ENCODE data around the gene ABHD16A.

ABHD16A gene

DNA sequence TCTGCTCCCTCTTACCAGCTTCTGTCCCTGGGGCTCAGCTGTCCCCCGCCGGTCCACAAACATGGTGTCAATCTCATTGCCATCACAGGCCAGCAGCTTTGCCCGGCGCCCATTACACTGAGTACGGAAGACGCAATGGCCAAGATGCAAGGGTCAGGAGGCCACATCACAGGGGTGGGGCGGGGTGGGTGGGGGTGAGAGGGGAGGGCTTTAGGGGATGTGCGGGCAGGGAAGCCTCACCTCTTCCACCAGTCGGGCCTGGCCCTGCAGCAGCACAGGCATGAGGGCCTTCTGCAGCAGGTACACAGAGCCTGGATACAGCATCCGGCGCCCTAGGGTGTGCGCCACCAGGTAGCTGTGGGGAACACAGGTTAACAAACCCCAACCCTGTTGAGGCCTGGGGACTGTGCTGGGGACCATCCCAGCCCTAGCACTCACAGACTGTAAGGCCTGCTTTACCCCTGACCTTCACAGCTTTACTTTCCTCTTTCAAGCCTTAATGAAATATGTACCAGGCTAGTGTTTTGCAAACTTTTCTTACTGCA is 11.5 kb downstream of the ABHD16A start:
- Mint-ChIP-seq H3K36me3 (ENCODE audit: low read depth) (peaks cover 34% of the 10 kb centered on the region), H3K27ac (no peak overlapping the region), H3K9me3 (no peaks in the 10 kb centered on the region)

DNA sequence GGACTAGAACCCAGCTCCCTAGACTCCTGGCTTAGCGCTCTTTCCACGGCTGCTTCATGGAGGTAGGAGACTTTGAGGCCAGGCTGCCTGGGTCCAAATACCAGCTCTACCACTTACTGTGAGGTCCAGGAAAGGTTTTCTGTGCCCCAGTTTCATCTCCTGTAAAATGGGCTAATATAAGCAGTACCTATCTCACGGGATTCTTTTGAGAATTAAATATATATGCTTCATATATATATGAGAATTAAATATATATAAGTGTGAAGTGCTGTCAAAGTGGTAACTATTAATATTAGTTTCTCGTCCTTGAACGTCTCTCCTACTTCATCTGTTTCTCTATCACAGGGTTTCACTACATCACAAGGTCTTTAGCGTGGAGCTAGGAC is 12.1 kb downstream of the ABHD16A start:
- no peaks in the 10 kb centered on the region for H3K9me3 Mint-ChIP-seq
- H3K4me3 Mint-ChIP-seq, result no peak overlapping the region
- peaks cover 36% of the 10 kb centered on the region for H3K36me3 Mint-ChIP-seq (ENCODE audit: low read depth)
- H3K27ac Mint-ChIP-seq, result no peak overlapping the region
- H3K27me3 Mint-ChIP-seq (ENCODE audit: low read depth), result no peaks in the 10 kb centered on the region
- no peaks in the 10 kb centered on the region for H3K4me1 Mint-ChIP-seq (ENCODE audit: low read depth)

More for the DNA sequence above, 11.5 kb downstream of the ABHD16A start:
- Mint-ChIP-seq H3K27me3 (ENCODE audit: low read depth) (no peaks in the 10 kb centered on the region), H3K4me1 (ENCODE audit: low read depth) (no peaks in the 10 kb centered on the region), H3K4me3 (no peak overlapping the region)

DNA sequence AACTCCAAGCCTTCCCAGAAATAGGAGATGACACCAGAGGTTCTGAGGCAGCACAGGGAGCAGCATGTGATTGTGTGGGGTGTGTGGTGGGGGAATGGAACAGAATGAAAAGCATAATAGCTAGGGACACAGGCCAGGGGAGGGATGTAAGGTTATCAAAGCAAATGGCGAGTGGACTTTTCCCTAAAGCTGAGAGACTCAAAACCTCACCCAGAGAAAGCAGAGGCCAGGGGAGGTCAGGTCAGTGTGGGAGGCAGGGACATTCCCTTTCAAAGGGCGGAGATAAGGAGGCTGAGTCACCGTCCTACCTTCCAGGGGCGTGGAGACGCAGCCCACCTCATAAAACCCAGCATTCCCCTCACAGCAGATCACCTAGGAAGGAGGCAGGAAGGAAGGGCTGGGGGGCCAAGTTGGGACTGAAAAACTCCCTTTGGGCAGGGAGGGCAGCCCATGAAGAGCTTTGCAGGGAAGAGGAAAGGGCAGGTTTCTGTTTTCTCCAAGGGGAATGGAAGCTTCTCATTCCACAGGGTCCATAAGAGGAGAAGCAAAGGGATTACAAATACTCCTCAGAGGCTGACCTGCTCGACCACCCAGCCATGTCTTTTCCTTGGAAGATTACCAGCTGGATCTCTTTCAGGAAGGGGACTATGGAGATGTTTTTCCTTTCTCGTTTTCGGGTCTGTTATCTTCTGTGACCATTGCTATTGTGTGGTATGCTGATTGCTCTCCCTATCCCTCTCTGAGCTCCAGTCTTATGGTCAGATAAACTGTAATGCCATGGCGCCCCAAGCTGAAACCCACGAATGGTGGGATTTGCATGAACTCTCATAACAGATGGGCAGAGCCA is 12.7 kb downstream of the ABHD16A start:
- no peaks in the 10 kb centered on the region for H3K4me1 Mint-ChIP-seq (ENCODE audit: low read depth)
- no peaks in the 10 kb centered on the region for H3K27me3 Mint-ChIP-seq (ENCODE audit: low read depth)
- no peak overlapping the region for H3K27ac Mint-ChIP-seq
- peaks cover 38% of the 10 kb centered on the region for H3K36me3 Mint-ChIP-seq (ENCODE audit: low read depth)
- H3K9me3 Mint-ChIP-seq, result no peaks in the 10 kb centered on the region
- H3K4me3 Mint-ChIP-seq, result no peak overlapping the region

DNA sequence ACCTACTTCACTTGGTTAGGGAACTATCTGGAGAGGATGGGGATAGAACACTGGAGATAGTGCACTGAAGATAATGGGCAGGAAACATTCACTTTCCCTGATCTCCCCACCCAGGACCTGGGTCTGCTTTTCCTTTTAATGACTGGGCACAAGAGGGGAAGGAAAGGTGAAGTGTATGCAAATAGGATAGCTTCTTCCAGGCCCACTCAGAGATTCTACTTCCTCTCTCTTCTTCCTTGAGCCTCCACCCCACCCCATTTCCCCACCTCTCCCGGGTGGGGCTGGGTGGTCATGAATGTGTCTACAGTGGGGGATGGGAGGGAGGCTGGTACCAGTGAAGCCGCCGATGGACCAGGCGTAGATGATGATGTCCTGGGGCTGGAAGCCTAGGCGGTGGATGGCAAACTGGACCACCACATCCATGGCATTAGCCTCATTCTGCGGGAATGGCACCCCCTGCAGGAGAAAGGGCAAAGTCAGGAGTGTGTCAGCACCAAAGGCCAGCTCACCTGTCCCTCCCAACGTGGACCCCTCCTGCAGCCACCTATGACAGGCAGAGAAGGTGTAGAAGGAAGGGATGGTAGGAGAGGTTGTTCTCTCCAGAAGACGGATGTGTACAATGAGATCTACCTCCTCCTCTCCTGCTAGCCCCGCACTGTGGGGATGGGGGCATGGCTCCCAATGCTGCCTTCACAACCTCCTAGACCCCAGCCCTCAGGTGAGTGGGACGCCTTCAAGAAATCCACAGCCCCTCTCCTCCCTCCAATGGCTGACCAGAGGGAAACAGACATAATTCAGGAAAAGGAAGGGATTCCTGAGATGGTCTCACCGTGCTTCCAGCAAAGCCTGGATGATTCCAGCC is 13.6 kb downstream of the ABHD16A start:
- no peaks in the 10 kb centered on the region for H3K27me3 Mint-ChIP-seq (ENCODE audit: low read depth)
- no peak overlapping the region for H3K27ac Mint-ChIP-seq
- H3K4me3 Mint-ChIP-seq, result no peak overlapping the region
- peaks cover 38% of the 10 kb centered on the region for H3K36me3 Mint-ChIP-seq (ENCODE audit: low read depth)
- H3K4me1 Mint-ChIP-seq (ENCODE audit: low read depth), result no peaks in the 10 kb centered on the region
- H3K9me3 Mint-ChIP-seq, result no peaks in the 10 kb centered on the region

DNA sequence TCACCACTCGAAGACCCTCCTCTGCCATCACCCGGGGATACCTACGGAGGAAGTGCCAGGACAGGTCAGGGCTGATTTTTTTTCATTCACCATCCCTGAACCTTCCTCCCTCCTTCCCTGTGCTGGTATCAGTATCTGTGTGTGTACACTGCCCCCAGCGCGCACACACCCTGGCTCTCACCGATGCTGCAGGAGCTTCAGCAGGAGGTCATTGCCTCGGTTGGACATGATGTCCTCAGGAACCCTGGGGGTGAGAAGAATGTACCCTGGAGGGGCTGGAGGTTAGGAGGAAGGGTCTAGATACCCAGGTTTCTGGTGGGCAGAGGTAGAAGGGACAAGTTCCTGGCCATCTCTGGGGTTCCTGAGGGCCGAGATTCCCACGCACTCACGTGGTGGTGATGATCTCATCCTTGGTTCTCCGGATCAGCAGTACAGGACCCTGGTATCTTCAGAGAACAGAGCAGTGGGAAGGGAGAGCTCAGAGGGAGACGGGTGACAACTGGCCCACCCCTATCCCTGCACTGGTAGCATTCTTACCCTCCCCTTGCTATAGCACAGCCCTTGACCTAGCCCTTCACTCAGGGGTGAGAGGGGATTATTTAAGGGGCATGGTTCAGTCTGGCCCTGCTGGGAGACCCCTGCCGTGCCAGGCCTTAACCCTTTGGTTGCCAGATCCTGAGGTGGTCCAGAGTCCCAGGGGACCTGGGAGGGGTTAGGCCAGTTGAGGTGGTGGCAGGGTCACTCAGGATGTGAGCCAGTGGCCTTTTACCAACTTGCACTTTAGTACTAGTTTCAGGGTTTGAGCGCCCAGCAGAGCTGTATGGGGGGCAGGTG is 15.0 kb downstream of the ABHD16A start:
- no peaks in the 10 kb centered on the region for H3K4me1 Mint-ChIP-seq (ENCODE audit: low read depth)
- H3K4me3 Mint-ChIP-seq, result no peak overlapping the region
- H3K9me3 Mint-ChIP-seq, result no peaks in the 10 kb centered on the region
- H3K27ac Mint-ChIP-seq, result no peak overlapping the region
- no peaks in the 10 kb centered on the region for H3K27me3 Mint-ChIP-seq (ENCODE audit: low read depth)
- H3K36me3 Mint-ChIP-seq (ENCODE audit: low read depth), result peaks cover 37% of the 10 kb centered on the region

DNA sequence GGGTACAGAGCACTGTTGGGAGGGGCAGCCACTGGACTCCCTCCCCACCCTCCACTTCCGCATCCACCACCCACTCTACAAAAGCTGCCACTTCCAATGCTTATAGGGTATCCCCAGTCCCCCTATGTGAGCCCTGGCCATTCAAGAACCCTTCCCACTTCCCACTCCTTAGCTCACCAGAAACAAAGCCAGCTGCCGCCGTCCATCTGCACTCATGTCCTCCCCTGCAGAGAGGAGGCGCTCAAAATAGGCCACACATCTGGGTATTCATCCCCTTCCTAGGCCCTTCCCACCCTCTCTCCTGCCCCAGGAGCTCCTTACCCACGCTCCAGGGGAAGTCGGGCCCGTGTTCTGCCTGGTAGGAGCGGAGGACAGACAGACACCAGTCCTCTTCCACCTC is 15.8 kb downstream of the ABHD16A start:
- H3K4me3 Mint-ChIP-seq, result no peak overlapping the region
- no peaks in the 10 kb centered on the region for H3K27me3 Mint-ChIP-seq (ENCODE audit: low read depth)
- H3K36me3 Mint-ChIP-seq (ENCODE audit: low read depth), result peaks cover 31% of the 10 kb centered on the region
- H3K4me1 Mint-ChIP-seq (ENCODE audit: low read depth), result no peaks in the 10 kb centered on the region
- H3K9me3 Mint-ChIP-seq, result no peaks in the 10 kb centered on the region
- H3K27ac Mint-ChIP-seq, result no peak overlapping the region

DNA sequence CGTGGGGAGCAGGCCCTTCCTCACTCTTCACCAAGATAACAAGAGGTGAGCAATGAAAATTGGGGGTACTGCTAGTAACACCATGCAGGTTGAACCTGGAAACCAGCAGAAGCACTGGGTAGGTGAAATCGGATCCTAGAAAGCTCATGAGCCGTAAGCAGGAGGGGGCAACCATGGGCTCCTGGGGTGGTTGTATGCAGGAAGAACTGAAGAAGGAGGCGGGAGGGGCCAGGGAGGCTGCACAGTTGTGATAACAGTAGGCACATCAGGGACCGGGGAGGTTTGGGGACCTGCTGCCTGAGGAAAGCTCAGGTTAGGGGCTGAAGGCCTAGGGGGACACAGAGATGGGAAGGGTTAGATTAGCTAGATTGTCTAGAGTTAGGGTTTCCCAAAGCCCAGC is 16.6 kb downstream of the ABHD16A start:
- peaks cover 31% of the 10 kb centered on the region for H3K36me3 Mint-ChIP-seq (ENCODE audit: low read depth)
- H3K9me3 Mint-ChIP-seq, result no peaks in the 10 kb centered on the region
- peaks cover 1% of the 10 kb centered on the region for H3K4me1 Mint-ChIP-seq (ENCODE audit: low read depth)
- H3K27me3 Mint-ChIP-seq (ENCODE audit: low read depth), result no peaks in the 10 kb centered on the region
- no peak overlapping the region for H3K4me3 Mint-ChIP-seq
- no peak overlapping the region for H3K27ac Mint-ChIP-seq

DNA sequence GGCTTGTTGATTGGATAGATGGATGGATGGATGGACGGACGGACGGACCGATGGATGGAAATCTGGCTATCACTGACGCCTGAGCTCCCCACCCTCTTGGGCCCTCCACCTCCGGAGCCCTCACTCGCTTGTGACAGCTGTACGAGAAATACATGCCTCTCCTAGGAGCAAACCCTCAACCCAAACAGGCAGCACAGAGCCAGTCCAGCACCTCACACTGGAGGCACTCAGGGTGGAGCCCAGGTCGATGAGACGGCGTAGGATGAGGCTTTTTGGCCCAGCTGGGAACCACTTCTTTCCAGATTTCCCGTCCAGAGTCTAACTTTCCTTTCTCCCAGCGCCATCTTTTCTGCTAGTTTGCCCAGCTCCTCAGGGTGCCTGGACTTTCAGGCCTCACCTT is 19.5 kb downstream of the ABHD16A start:
- H3K4me3 Mint-ChIP-seq, result no peak overlapping the region
- no peaks in the 10 kb centered on the region for H3K27me3 Mint-ChIP-seq (ENCODE audit: low read depth)
- no peak overlapping the region for H3K27ac Mint-ChIP-seq
- peaks cover 19% of the 10 kb centered on the region for H3K36me3 Mint-ChIP-seq (ENCODE audit: low read depth)
- H3K4me1 Mint-ChIP-seq (ENCODE audit: low read depth), result peaks cover 18% of the 10 kb centered on the region
- no peaks in the 10 kb centered on the region for H3K9me3 Mint-ChIP-seq

DNA sequence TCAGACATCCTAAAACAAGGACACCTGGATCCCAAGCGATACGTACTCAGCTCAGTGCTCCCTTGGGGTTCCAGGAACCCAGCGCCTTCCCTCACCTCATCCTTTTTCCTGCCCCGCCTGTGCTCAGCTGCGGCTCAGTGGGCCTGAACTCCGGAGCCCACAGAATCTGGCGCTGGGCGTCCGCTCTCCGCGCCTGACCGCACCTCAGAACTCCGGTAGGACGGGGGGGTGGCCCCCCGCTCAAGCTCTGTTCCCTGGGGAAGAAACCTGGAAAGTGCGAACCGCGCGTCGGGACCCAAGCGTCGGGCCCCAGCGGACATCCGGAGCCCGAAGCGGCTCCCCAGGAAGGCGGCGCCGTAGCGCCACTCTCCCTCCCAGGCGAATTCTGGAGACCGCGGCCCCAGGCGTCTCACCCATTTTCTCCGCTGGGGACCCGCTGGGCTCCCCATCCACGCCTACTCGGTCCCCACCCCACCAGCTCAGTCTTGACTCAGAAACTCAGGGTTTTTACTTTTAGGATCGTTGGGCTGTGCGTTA is 21.9 kb downstream of the ABHD16A start:
- Mint-ChIP-seq H3K27ac (peak overlapping the region; percentile 76), H3K4me3 (peak overlapping the region; percentile 81), H3K9me3 (no peaks in the 10 kb centered on the region), H3K36me3 (ENCODE audit: low read depth) (peaks cover 8% of the 10 kb centered on the region), H3K4me1 (ENCODE audit: low read depth) (peaks cover 24% of the 10 kb centered on the region), H3K27me3 (ENCODE audit: low read depth) (no peaks in the 10 kb centered on the region)

DNA sequence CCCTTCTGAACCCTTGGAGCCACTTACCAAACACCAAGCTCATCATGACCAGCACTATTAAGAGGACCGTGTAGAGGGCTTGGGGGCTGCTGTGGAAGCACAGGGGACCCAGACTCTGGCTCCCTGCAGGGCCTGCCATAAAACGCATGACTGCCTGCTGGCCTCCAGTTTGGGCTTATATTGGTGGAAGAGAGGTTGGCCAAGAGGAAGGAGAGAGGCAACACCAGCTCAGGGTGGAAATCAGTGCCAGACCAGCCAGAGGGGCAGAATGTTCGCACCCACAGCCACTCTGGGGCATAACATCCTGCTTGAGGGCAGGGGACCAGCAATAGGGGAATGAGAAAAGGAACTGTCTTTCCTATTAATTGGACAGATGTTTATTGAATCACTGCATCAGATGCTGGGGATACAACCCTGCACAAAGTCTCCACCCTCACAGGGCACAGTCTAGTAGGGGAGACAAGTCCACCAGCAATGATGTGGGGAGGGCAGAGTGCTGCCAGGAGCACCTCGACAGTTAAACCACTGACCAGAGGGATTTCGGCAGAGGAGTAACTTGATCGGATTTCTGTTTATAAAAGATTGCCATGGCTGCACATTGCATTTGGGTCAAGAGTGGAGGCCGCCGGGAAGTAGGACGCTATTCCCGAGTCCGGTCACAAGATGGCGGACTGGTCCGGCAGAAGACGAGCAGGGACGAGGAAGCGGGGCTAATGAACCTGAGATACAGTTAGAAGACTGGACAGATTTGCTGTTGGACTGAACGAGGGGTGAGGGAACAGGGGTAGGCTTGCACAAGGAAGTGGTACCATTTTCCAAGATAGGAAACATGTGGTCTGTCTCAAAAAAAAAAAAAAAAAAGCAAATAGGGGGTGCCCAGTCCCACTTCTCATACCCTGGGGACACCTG is 22.6 kb downstream of the ABHD16A start, which contains the start of gene LY6G5C:
Gene LY6G5C, minus strand, starts transcription at position 842 of the 909 bp plus-strand sequence. Its CDS starts 694 bp downstream, at position 148.
- peaks cover 5% of the 10 kb centered on the region for H3K36me3 Mint-ChIP-seq (ENCODE audit: low read depth)
- H3K4me3 Mint-ChIP-seq, result peak within 1 kb of the TSS; percentile 81
- H3K27ac Mint-ChIP-seq, result peak within 1 kb of the TSS; percentile 76
- no peaks in the 10 kb centered on the region for H3K9me3 Mint-ChIP-seq
- H3K4me1 Mint-ChIP-seq (ENCODE audit: low read depth), result peaks cover 24% of the 10 kb centered on the region
- no peaks in the 10 kb centered on the region for H3K27me3 Mint-ChIP-seq (ENCODE audit: low read depth)

DNA sequence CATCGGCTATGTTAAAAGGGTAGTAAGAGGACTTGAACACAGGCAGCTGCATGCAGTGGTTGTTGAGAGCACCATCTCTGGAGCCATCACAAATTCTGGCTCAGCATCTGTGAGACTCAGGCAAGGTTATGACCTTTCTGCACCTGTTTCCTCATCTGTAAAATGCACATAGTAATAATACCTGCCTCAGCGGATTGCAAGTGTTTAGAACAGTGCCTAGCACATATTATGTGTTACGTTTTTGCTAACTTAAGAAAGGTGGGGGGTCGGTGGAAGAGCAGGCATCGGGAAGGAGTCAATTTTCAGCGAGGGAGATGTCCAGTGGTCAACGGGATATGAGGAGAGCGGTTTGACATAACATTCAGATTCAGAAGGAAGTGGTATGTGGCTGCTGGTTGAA is 25.2 kb downstream of the ABHD16A start:
- H3K4me1 Mint-ChIP-seq (ENCODE audit: low read depth), result peaks cover 24% of the 10 kb centered on the region
- H3K27ac Mint-ChIP-seq, result no peak overlapping the region
- H3K27me3 Mint-ChIP-seq (ENCODE audit: low read depth), result no peaks in the 10 kb centered on the region
- peaks cover 8% of the 10 kb centered on the region for H3K36me3 Mint-ChIP-seq (ENCODE audit: low read depth)
- no peaks in the 10 kb centered on the region for H3K9me3 Mint-ChIP-seq
- H3K4me3 Mint-ChIP-seq, result no peak overlapping the region

DNA sequence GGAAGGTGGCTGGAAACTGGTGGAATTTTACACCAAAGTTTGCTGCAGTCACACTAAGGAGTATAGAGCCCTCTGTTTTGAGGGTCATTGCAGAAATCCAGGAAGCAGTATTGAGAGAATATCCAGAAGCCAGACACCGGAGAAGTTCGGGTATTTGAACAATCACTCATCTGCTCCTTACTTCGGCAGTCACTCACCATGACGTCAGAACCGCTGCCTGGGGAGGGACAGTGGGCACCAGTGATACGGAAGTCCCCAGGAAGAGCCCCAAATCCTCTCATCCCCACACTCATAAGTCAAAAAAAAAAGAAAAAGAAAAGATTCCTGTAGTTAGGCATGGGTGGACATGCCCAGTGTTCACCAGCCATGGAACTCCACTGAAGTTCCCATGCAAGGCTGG is 26.2 kb downstream of the ABHD16A start:
- H3K9me3 Mint-ChIP-seq, result no peaks in the 10 kb centered on the region
- H3K27ac Mint-ChIP-seq, result no peak overlapping the region
- H3K4me3 Mint-ChIP-seq, result no peak overlapping the region
- peaks cover 16% of the 10 kb centered on the region for H3K36me3 Mint-ChIP-seq (ENCODE audit: low read depth)
- no peaks in the 10 kb centered on the region for H3K27me3 Mint-ChIP-seq (ENCODE audit: low read depth)
- peaks cover 24% of the 10 kb centered on the region for H3K4me1 Mint-ChIP-seq (ENCODE audit: low read depth)

DNA sequence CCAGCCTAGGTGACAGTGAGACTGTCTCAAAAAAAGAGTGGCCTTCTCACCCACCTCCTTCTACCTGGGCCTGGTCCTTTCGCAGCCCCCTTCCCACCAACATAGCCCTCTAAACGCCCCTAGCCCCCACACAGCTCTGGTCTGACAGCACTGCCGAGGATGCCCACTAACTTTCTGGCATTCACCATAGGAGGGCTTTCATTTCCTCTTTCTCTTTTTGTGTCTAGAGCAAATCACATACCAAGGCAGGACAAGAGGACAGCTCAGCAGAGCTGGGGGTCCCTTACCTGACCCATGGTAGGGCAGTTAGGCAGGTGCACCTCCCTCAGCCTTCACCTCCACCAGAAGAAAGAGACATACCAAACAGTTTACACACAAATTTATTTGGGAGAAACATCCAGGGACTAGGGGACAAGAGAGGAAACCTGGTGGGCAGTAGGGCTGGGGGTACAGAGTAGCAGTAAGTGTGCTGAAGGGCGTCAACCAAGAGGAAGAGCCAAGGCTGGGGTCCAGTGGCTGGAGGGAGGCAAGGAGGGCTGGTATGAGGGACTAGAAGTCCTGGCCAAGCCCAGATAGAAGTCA is 26.7 kb downstream of the ABHD16A start:
- Mint-ChIP-seq H3K27me3 (ENCODE audit: low read depth) (no peaks in the 10 kb centered on the region), H3K4me1 (ENCODE audit: low read depth) (peaks cover 22% of the 10 kb centered on the region), H3K4me3 (no peak overlapping the region), H3K27ac (no peak overlapping the region), H3K9me3 (no peaks in the 10 kb centered on the region), H3K36me3 (ENCODE audit: low read depth) (peaks cover 18% of the 10 kb centered on the region)

Data from T-helper 1 cell treated with Interleukin-12 subunit alpha and Interleukin-12 subunit beta and Interleukin-4 antibody, amounts not matched to agents 30 μg/mL and 1 μg/mL, for 36 hours (primary cell).